ENCODE measurements around the gene KRT84. TPM values are rescaled to one million over a fixed set of nuclear protein-coding genes. Genes with fewer than 3 reads are reported as not detected.

Gene KRT84
- total RNA-seq, 1 experiment from 2014 or later: 0.15 TPM

DNA sequence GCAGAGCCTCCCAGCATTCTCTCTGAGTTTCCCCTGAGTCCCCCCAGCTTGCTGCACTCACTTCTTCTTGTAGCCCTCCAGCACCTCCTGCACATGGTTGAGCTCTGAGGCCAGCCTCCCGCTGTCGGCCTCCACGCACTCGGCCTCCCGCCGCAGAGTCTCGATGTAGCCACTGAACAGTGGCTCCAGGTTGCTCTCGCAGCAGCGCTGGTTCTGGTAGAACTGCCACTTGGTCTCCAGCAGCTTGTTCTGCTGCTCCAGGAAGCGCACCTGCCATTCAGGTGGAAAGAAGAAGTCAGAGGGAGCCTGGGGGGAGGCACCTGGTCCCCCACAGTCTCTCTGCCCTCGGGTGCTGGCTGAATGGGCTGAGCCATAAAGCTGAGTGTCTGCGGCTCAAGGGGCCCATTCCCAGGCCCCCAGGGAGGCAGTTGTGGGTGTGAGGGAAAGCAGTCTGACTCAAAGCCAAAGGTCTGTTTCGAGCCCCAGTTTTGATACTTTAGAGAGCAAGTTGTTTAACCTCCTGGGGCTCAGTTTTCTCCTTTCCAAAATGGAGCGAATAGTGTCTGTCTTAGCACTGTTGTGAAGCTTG lies 20.5 kb downstream of the KRT84 start:
- POLR2A ChIA-PET (ENCODE audit: unreplicated experiment): no interaction called here
- no peak for DNase-seq
- no peaks in the 10 kb centered on the region for H3F3A ChIP-seq (ENCODE audit: low read length, unreplicated experiment)

DNA sequence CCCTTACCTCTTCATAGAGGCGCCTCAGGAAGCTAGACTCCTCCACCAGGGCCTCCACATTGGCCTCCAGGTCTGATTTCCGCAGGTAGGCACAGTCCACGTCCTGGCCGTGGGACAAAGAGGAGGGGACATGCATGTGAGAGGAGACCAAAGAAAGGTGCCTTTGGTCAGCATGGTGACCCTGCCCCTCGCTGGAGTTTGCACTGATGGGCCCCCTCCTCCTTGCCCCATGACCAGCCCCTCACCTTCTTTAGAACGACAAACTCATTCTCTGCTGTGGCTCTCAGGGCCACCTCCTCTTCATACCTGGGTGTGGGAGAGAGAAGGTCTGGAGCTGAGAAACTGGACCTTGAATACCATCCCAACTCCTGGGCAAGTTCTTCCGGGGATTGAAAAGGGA lies 21.4 kb downstream of the KRT84 start:
- DNase-seq (no peak), ATAC-seq (no peak)
- H3K4me3 ChIP-seq (ENCODE audit: low read length): no peak overlapping the region
- H3K36me3 ChIP-seq (ENCODE audit: low read depth, low read length): no peaks in the 10 kb centered on the region
- no peaks in the 10 kb centered on the region for H3K9me3 ChIP-seq (ENCODE audit: low read length)
- no peak overlapping the region for H2AFZ ChIP-seq (ENCODE audit: low read length)
- H3K9ac ChIP-seq (ENCODE audit: low read length): no peak overlapping the region
- no peaks in the 10 kb centered on the region for H3K27me3 ChIP-seq (ENCODE audit: low read length)
- H3K4me2 ChIP-seq (ENCODE audit: low read length): no peak overlapping the region
- H3F3A ChIP-seq (ENCODE audit: low read length, unreplicated experiment): no peaks in the 10 kb centered on the region
- H3K4me1 ChIP-seq (ENCODE audit: insufficient read depth, low read length): no peaks in the 10 kb centered on the region
- BruUV-seq (replicated peaks): no TSS peak
- intact Hi-C loops (cut with micrococcal nuclease): no loop called here
- H3K79me2 ChIP-seq (ENCODE audit: low read length): no peaks in the 10 kb centered on the region
- POLR2A ChIA-PET (ENCODE audit: unreplicated experiment): no interaction called here
- no peaks in the 10 kb centered on the region for H4K20me1 ChIP-seq (ENCODE audit: low read length)
- CTCF ChIA-PET: no interaction called here
- H3K27ac ChIP-seq (ENCODE audit: low read length): no peak overlapping the region
- no peaks in the 10 kb centered on the region for H3K9me2 ChIP-seq (replicated peaks; ENCODE audit: low read length)
- TF ChIP-seq EZH2phosphoT487 (IDR thresholded peaks at IDR 0.05; ENCODE audit: borderline replicate concordance, low read length) (no peak), EZH2 (IDR thresholded peaks at IDR 0.05; ENCODE audit: low read length, unreplicated experiment) (no peak), CTCF (conservative IDR thresholded peaks at IDR 0.05; ENCODE audit: low read depth, low read length) (no peak)

More for the DNA sequence above, 20.5 kb downstream of the KRT84 start:
- CTCF ChIA-PET: interaction anchor here (0.8 kb wide), 1 partner anchor 37 kb away, joined by 4 read pairs; no protein-coding TSS in a partner anchor
- H4K20me1 ChIP-seq (ENCODE audit: low read length): no peaks in the 10 kb centered on the region
- no peaks in the 10 kb centered on the region for H3K9me2 ChIP-seq (replicated peaks; ENCODE audit: low read length)
- H3K9me3 ChIP-seq (ENCODE audit: low read length): no peaks in the 10 kb centered on the region
- H3K27ac ChIP-seq (ENCODE audit: low read length): no peak overlapping the region
- BruUV-seq (replicated peaks): no TSS peak
- no peak overlapping the region for H3K4me2 ChIP-seq (ENCODE audit: low read length)
- no peak overlapping the region for H2AFZ ChIP-seq (ENCODE audit: low read length)
- H3K4me3 ChIP-seq (ENCODE audit: low read length): no peak overlapping the region
- no peaks in the 10 kb centered on the region for H3K36me3 ChIP-seq (ENCODE audit: low read depth, low read length)
- H3K9ac ChIP-seq (ENCODE audit: low read length): no peak overlapping the region
- TF ChIP-seq EZH2phosphoT487 (IDR thresholded peaks at IDR 0.05; ENCODE audit: borderline replicate concordance, low read length) (no peak), EZH2 (IDR thresholded peaks at IDR 0.05; ENCODE audit: low read length, unreplicated experiment) (no peak), CTCF (conservative IDR thresholded peaks at IDR 0.05; ENCODE audit: low read depth, low read length) (no peak)
- no peaks in the 10 kb centered on the region for H3K27me3 ChIP-seq (ENCODE audit: low read length)
- ATAC-seq: no peak
- H3K79me2 ChIP-seq (ENCODE audit: low read length): no peaks in the 10 kb centered on the region
- H3K4me1 ChIP-seq (ENCODE audit: insufficient read depth, low read length): no peaks in the 10 kb centered on the region
- intact Hi-C loops (cut with micrococcal nuclease): no loop called here

GRCh38 chr12:52363111-52363679 lies 22.3 kb downstream of the KRT84 start:
- no peaks in the 10 kb centered on the region for H4K20me1 ChIP-seq (ENCODE audit: low read length)
- H3K4me3 ChIP-seq (ENCODE audit: low read length): no peak overlapping the region
- H3F3A ChIP-seq (ENCODE audit: low read length, unreplicated experiment): no peaks in the 10 kb centered on the region
- H3K27me3 ChIP-seq (ENCODE audit: low read length): no peaks in the 10 kb centered on the region
- ChIA-PET POLR2A (ENCODE audit: unreplicated experiment) (no interaction called here), CTCF (no interaction called here)
- no peak for ATAC-seq
- H3K9me3 ChIP-seq (ENCODE audit: low read length): no peaks in the 10 kb centered on the region
- no peak for DNase-seq
- intact Hi-C loops (cut with micrococcal nuclease): no loop called here
- no peaks in the 10 kb centered on the region for H3K9me2 ChIP-seq (replicated peaks; ENCODE audit: low read length)
- peaks cover 3% of the 10 kb centered on the region; the same call in 1 of the 2 replicates for H3K4me1 ChIP-seq (ENCODE audit: insufficient read depth, low read length)
- no peak overlapping the region for H2AFZ ChIP-seq (ENCODE audit: low read length)
- no peaks in the 10 kb centered on the region for H3K79me2 ChIP-seq (ENCODE audit: low read length)
- no peak overlapping the region for H3K9ac ChIP-seq (ENCODE audit: low read length)
- no TSS peak for BruUV-seq (replicated peaks)
- no peak overlapping the region for H3K4me2 ChIP-seq (ENCODE audit: low read length)
- TF ChIP-seq EZH2phosphoT487 (IDR thresholded peaks at IDR 0.05; ENCODE audit: borderline replicate concordance, low read length) (no peak), EZH2 (IDR thresholded peaks at IDR 0.05; ENCODE audit: low read length, unreplicated experiment) (no peak), CTCF (conservative IDR thresholded peaks at IDR 0.05; ENCODE audit: low read depth, low read length) (no peak)
- no peaks in the 10 kb centered on the region for H3K36me3 ChIP-seq (ENCODE audit: low read depth, low read length)
- H3K27ac ChIP-seq (ENCODE audit: low read length): no peak overlapping the region

Data from PC-3 (cell line).